ENCODE results near the gene AGBL4.

Gene AGBL4

DNA sequence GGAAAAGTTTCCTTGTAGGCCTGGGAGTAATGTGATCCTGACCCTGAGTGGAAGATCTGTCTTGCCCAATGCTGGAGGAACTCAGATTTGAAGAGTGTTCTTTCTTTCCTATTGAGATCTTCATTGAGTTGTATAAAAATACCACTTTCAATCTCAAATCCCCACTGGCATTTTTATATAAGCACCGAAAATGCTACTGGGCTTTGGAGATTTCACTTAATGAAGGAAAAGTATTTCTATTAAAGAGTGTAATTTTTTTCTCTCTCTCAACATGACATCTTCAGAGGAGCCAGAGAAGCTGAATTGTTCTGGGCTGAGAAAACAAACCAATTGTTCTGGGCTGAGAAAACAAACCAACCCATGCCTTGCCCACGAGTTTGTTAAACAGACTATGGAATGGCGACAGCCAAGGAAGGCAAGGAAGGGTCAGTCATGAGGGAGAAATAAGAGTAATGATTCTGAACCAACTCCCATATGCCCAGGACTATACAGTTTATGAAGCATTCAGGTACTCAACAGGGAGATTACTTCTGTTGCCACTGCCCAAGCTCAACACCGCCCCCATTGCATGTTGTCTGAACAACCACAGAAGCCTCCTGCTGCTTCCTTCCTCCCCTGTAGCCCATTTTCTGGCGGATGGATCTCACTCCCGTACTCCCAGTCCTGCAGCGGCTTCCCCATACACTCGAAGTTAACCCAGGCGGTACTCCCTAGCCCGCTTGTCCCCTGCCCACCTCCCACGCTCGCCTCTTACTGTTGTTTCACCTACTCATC lies 1350.2 kb downstream of the AGBL4 start:
- DNase-seq: no peak

- no peak for DNase-seq
Observed at GRCh38 chr1:48671578-48671977, 1352.2 kb downstream of the AGBL4 start.

DNA sequence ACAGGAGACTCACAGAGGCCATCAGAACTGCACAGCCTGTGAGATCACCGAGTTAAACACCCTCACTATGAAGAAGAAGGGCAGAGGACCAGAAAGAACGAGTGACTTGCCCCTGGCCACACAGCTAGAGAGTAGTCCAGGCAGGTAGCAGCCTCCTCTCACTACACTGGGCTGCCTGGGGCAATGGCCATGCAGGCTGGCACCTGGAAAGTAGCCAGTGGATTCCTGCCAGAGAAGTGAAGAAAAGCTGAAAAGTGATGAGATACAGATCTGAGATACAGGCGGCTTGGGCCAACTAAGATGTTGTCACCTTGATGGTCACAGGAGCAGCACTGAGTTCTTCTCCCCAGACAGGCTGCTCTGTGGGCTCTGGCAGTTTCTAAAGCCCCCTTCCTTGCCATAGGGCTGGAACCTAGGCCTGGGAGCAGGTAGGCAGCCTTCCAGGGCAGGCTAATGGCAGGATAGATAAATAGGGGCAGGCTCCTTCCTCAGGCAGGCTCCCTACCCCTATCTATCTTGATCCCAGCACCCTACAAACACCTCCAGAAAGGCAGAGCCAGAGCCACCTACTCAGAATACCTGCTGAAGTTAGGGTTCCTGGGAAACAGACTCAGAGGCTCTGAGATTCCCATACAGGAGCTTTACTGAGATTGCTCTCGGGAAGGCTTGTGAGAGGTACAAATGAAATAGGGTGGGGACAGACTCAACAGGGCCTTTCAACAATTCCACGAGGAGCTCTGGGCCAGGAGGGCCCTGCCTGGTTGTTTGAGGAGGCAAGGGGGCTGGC lies 1353.3 kb downstream of the AGBL4 start:
- DNase-seq: no peak

- DNase-seq: no peak
Observed at GRCh38 chr1:48668339-48668738, 1355.4 kb downstream of the AGBL4 start.

- no peak for DNase-seq
Observed at GRCh38 chr1:48667782-48668181, 1356.0 kb downstream of the AGBL4 start.

- DNase-seq: no peak
Observed at GRCh38 chr1:48665708-48666407, 1357.9 kb downstream of the AGBL4 start.

- no peak for DNase-seq
Observed at GRCh38 chr1:48661726-48662463, 1361.9 kb downstream of the AGBL4 start.

- DNase-seq: no peak
Observed at GRCh38 chr1:48659801-48660200, 1364.0 kb downstream of the AGBL4 start.

DNA sequence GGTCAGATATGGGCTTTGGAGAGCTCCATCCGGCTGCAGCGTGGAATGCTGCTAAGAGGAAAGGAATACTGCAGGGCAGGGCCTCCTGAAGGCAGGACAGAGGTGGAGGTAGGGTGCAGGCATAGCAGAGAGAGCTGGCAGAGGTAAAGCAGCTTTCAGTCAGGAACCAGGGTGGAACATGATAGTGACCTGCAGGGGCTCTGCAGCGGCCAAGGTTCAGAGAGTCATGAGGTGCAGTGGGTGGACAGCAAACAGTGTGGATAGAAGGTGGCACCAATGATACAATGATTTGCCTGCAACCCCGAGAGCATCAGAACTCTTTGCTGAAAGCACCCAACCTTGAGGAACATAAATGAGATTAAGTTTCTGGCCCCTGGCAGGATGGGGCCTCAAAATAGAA lies 1366.3 kb downstream of the AGBL4 start:
- DNase-seq: no peak

DNA sequence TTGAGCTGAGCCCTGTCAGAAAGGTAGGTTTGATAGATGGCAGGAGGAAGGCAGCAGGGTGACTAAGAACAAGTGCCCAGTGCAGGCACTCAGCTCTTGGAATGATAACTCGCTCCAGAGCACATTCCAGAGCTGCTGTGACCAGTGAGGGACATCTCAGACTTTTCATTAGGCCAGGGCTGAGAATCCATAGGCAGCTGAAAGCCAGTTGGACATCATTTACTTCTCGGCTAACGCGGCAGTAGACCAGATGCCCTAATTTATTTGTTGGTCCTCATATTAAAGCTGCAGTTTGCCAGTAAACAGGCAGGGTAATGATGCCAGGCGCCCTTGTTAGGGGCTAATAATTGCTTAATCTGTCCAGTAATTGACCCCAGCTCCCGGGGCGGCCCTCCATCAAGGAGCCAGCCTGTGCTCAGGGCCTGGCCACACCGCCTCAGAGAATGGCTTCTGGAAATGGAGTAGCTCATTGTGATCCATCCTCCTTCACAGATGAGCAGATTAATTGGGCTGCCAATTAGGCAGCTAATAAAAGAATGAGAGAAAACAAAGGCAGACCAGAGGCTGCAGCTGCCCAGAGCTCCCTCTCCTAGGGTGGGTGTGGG lies 1369.0 kb downstream of the AGBL4 start:
- no peak for DNase-seq

- DNase-seq: no peak
Observed at GRCh38 chr1:48652334-48652733, 1371.4 kb downstream of the AGBL4 start.

DNA sequence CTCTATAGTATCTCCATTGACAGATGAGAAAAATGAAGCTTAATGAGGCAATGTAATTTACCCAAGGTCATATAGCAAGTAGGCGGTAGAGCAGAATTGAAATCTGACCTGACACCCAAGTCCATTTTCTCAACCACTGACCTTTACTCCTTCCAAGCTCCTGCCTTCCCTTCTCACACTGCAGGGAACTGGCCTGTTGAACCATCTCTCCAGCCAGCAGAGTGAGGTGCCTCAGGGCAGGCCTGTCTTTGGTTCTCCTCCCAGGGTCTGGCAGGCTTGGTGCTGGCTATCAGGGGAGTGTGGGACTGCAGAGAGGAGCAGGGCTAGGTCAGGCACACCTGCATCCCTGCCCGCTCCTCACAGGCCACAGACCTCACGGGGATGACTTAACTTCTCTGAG lies 1373.9 kb downstream of the AGBL4 start:
- no peak for DNase-seq

DNA sequence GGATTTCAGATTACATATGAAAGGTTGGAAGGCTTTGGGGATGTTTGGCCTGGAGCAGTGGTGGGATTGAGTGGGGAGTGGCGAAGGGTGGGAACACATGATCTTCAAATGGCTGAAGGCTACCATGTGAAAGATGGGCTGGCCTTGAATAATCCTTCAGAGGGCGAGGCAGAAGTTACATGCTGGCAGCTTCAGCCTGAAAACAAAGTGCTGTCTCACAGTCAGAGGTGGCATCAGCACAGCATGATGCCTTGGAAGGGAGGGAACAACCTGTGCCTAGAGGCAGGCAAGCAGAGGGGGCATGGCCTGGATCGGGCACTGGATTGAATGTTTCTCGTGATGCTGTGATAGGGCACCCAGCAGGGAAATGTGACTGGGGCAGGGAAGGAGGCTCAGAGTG lies 1377.9 kb downstream of the AGBL4 start:
- no peak for DNase-seq

DNA sequence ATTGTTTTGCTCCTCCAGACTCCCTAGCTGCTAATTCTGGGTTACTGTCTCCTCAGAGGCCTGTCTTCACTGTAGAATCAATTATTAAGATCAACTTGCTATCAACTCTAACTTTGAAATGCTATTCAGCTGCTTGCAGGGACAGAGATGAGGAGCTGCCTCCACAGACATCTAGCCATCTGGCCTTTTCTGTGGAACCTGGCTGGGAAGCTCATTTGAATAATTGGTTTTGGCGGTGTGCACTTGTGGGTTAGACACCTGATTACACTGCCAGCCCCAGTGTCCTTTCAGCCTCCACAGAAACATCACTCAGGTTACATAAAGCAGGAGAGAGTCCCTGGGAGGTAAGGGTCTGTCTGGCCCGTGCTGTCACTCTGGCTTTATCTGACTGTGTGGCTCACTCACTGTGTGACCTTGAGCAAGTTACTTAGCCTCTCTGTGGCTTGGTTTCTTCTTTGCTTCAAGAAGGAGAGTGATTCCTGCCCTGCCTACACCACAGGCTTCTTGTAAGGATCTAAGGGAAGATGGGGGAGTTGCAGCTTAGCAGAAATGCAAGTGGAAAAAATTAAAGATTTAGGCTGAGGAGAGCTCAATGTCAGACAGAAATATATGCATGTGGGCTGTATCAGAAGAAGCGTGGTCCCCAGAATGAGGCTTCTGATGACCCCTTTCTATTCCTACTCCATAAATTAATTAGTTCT lies 1378.7 kb downstream of the AGBL4 start:
- no peak for DNase-seq

GRCh38 chr1:48644190-48644900 lies 1379.4 kb downstream of the AGBL4 start:
- DNase-seq: no peak

DNA sequence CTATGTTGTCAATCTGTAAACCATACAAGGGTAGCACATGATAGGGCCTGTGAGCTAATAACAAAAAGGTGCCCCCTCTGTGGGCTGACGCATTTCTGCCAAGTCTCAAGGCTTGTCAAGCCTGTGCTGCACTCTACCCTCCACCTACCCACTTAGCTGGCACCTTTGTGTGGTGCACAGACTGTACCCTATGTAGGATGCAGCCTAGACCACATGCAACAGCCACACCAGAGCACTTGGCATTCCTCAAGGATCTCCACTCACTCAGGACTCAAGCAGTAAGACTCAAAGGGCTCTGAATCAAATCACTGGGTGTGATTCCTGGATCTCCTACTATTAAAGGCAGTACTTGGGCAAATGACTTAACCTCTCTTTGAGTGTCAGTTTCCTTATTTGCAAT lies 1380.6 kb downstream of the AGBL4 start:
- no peak for DNase-seq

DNA sequence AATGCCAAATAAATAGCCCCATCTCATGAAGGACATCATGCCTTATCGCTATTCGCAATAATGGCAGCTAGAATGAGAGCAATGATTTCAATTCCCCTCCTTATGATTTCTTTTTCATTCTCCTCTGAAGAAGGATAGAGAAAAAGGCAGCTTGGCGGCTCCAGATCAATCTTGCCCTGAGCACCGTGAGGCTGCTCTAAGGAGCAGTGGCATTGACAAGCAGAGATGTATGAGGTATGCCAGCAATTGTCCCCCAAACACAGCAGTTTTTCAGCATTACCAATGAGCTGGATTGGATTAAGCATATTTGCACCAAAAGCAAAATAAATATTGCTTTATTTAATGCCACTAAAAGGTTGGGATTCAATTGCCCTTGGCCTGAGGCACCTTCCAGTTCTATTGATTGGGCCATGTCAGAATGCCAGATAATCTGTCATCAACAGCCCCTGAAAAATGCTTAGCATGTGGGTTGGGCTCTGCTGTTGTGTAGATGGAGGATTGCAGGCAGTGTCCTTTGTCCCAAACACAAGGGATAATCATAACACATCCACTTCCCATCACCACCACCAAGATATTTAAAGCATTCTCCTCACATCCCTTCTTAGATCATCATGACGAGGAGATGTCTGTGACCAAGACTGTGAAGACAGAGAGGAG lies 1382.8 kb downstream of the AGBL4 start:
- DNase-seq: no peak

- no peak for DNase-seq
Observed at GRCh38 chr1:48629867-48630266, 1393.9 kb downstream of the AGBL4 start.

DNA sequence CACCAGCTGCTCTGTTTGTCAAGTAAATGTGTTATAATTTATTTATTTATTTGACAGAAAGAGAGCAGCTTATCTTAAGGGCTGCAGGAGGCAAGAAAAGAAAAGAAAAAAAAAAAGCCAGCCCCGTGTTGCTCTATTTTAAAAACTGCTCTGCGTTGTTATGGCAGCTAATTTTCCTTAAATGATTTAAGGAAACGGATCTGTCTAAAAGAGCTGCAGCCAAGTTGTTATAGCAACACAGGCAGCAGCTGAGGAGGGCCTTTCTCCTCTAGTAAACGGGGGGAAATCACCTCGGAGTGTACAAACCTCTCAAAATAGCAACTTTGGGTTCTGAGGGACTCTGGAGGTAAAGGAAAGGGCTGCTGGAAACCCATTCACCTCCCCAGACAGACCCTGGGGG lies 1396.3 kb downstream of the AGBL4 start:
- no peak for DNase-seq

DNA sequence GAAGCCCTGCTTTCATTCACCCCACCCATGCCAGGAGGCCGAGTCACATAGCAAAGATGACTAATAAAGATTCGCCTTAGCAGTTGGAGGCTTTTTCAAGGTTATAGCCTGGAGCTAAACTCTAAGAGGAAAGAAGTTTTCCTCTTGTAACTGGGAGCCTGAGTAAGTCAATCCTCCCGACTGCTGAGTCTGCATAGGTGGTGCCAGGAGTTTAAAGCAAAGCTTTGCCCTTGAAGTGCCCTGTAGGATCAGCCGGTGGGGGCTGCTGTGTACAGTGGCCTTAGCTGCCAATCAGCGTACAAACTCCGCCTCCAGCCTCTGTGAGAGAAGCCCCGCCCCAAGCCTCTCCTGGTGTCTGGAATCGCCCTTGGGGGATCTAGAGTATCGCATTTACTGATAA lies 1404.2 kb downstream of the AGBL4 start:
- DNase-seq: no peak

- DNase-seq: no peak
Observed at GRCh38 chr1:48617252-48617651, 1406.5 kb downstream of the AGBL4 start.
